Vagina (tissue), 2 donors: Measurements from ENCODE around the gene MSANTD4. TPM values are rescaled to one million over a fixed set of nuclear protein-coding genes. Genes with fewer than 3 reads are reported as not detected.

Source experiments
- DNase-seq, 2 donors: peaks; one replicate each; pipeline ENCODE4 v3.0.0-alpha.2; 2017; ENCODE audit errors: extremely low spot score in 2 of 2
- H3K27ac ChIP-seq: fragments of 200-600 bp; sonication (generic); one replicate; pipeline ENCODE4 v1.5.1; 2019
- H3K27me3 ChIP-seq: fragments of 200-600 bp; sonication (generic); one replicate; pipeline ENCODE4 v1.5.1; 2019
- H3K36me3 ChIP-seq, 2 donors: fragments of 200-600 bp; sonication (generic); one replicate each; pipeline ENCODE4 v1.5.1; 2017 to 2019
- H3K4me1 ChIP-seq: fragments of 200-600 bp; sonication (generic); one replicate; pipeline ENCODE4 v1.5.1; 2019
- H3K4me3 ChIP-seq, 2 donors: fragments of 200-600 bp; sonication (generic); 1 replicate in 1 of 2; 2 replicates in 1 of 2; pipeline ENCODE4 v1.5.1; 2016 to 2019
- H3K9me3 ChIP-seq: fragments of 200-600 bp; sonication (generic); one replicate; pipeline ENCODE4 v1.5.1; 2019
- CTCF ChIP-seq, 3 experiments: fragments of 450-650 bp in 2 of 3; fragments of 200-600 bp in 1 of 3; sonication (generic) in 1 of 3; IDR thresholded peaks; one replicate each; pipeline ENCODE4 v1.5.1; 2017 to 2019; ENCODE audit warnings: antibody characterized with exemption in 3 of 3, mild to moderate bottlenecking in 2 of 3, moderate library complexity in 2 of 3
- POLR2A ChIP-seq, 2 donors: fragments of 450-650 bp; IDR thresholded peaks; one replicate each; pipeline ENCODE4 v1.6.1; 2017; ENCODE audit warnings: antibody characterized with exemption in 2 of 2, mild to moderate bottlenecking in 2 of 2, moderate library complexity in 2 of 2
- POLR2AphosphoS5 ChIP-seq, 2 donors: sonication (generic); formaldehyde crosslinking; IDR thresholded peaks; one replicate each; pipeline ENCODE4 v1.9.0; 2017; ENCODE audit warnings: antibody characterized with exemption in 2 of 2, mild to moderate bottlenecking in 2 of 2, low read depth in 1 of 2; ENCODE audit not compliant: insufficient read depth in 1 of 2
- intact Hi-C: fragments of 100-400 bp; cut with DNase I; formaldehyde crosslinking; loops from one replicate; pipeline ENCODE4 v1.15.1; 2023
- total RNA-seq: library from RNA; depleted of rRNA; stranded (reverse); fragments of >200 nt; gene quantifications from one replicate; pipeline ENCODE4 v1.2.3, GENCODE V29; 2016

The MSANTD4 gene
- total RNA-seq = 29.5 TPM

- H3K27ac ChIP-seq = peak within 1 kb of the TSS; percentile 80
- TF ChIP-seq POLR2A (IDR thresholded peaks at IDR 0.05) (peak in 1 of 2 donors; percentile 39), POLR2AphosphoS5 (IDR thresholded peaks at IDR 0.05; ENCODE audit: insufficient read depth in 1 of 2, low read depth in 1 of 2) (peak; percentile 89 to 92), CTCF (IDR thresholded peaks at IDR 0.05) (peak in 1 of 3 experiments; percentile 11)
- peak within 1 kb of the TSS; percentile 79 to 86 for H3K4me3 ChIP-seq
- DNase-seq = peak; percentile 99 to 100
- no peaks in the 10 kb centered on the region for H3K27me3 ChIP-seq
- H3K9me3 ChIP-seq = no peaks in the 10 kb centered on the region
- H3K4me1 ChIP-seq = peaks cover 29% of the 10 kb centered on the region
- intact Hi-C loops = loop anchor here (1.0 kb wide), 1 partner anchor 55 kb away; the partner anchor contains the start of genes AASDHPPT and KBTBD3
- H3K36me3 ChIP-seq = no peaks in the 10 kb centered on the region
Observed at GRCh38 chr11:106021967-106022794, at the start of gene MSANTD4. Gene MSANTD4 (minus strand): TSS chr11:106022240. CDS start chr11:106010917, 11,323 bp downstream.

- no peak overlapping the region for H3K4me3 ChIP-seq
- H3K36me3 ChIP-seq = no peaks in the 10 kb centered on the region
- H3K9me3 ChIP-seq = no peaks in the 10 kb centered on the region
- TF ChIP-seq POLR2AphosphoS5 (IDR thresholded peaks at IDR 0.05; ENCODE audit: insufficient read depth in 1 of 2, low read depth in 1 of 2) (no peak), CTCF (IDR thresholded peaks at IDR 0.05) (no peak), POLR2A (IDR thresholded peaks at IDR 0.05) (no peak)
- intact Hi-C loops = no loop called here
- peaks cover 3% of the 10 kb centered on the region for H3K4me1 ChIP-seq
- H3K27me3 ChIP-seq = no peaks in the 10 kb centered on the region
- no peak overlapping the region for H3K27ac ChIP-seq
- no peak for DNase-seq
Observed at GRCh38 chr11:106070606-106071005, 48.6 kb upstream of the MSANTD4 start.

- Histone ChIP-seq H3K27ac (no peak overlapping the region), H3K4me1 (no peaks in the 10 kb centered on the region), H3K9me3 (no peaks in the 10 kb centered on the region), H3K36me3 (no peaks in the 10 kb centered on the region), H3K27me3 (no peaks in the 10 kb centered on the region), H3K4me3 (no peak overlapping the region)
- intact Hi-C loops = no loop called here
- TF ChIP-seq POLR2A (IDR thresholded peaks at IDR 0.05) = no peak
- no peak for TF ChIP-seq POLR2AphosphoS5 (IDR thresholded peaks at IDR 0.05; ENCODE audit: insufficient read depth in 1 of 2, low read depth in 1 of 2)
- TF ChIP-seq CTCF (IDR thresholded peaks at IDR 0.05) = no peak
- no peak for DNase-seq
Observed at GRCh38 chr11:106063009-106063408, 41.0 kb upstream of the MSANTD4 start.

- intact Hi-C loops = no loop called here
- H3K9me3 ChIP-seq = no peaks in the 10 kb centered on the region
- H3K36me3 ChIP-seq = no peaks in the 10 kb centered on the region
- DNase-seq = no peak
- no peaks in the 10 kb centered on the region for H3K4me1 ChIP-seq
- TF ChIP-seq CTCF (IDR thresholded peaks at IDR 0.05) (no peak), POLR2A (IDR thresholded peaks at IDR 0.05) (no peak), POLR2AphosphoS5 (IDR thresholded peaks at IDR 0.05; ENCODE audit: insufficient read depth in 1 of 2, low read depth in 1 of 2) (no peak)
- H3K27me3 ChIP-seq = no peaks in the 10 kb centered on the region
- no peak overlapping the region for H3K4me3 ChIP-seq
- H3K27ac ChIP-seq = no peak overlapping the region
Observed at GRCh38 chr11:106061954-106062949, 40.2 kb upstream of the MSANTD4 start.
